CD4-positive, alpha-beta T cell treated with Interleukin-2 at 100 ng/mL for 4 hours (primary cell): ENCODE results near the gene NLRP2B.
"Not testable (repeated sequence)": the region's sequence is repeated elsewhere in the genome, so short reads cannot be mapped to it uniquely, and the experiment has no call there.

Experiments
- DNase-seq: peaks from one replicate; pipeline ENCODE4 v3.0.0-alpha.2; 2020; ENCODE audit warnings: low spot score

The NLRP2B gene

GRCh38 chrX:57680160-57680559, at the start of gene NLRP2B:
Gene NLRP2B, minus strand, starts transcription at chrX:57680260.
- DNase-seq, result no peak

- DNase-seq, result not testable (repeated sequence)
Observed at GRCh38 chrX:57725995-57726394, 45.9 kb upstream of the NLRP2B start.

GRCh38 chrX:57681341-57681740, 1.3 kb upstream of the NLRP2B start:
- DNase-seq, result no peak

- no peak for DNase-seq
Observed at GRCh38 chrX:57678686-57679428, 1.2 kb downstream of the NLRP2B start.

GRCh38 chrX:57677132-57677858, 2.8 kb downstream of the NLRP2B start:
- no peak for DNase-seq

GRCh38 chrX:57675320-57675719, 4.7 kb downstream of the NLRP2B start:
- DNase-seq, result no peak

GRCh38 chrX:57674861-57675260, 5.2 kb downstream of the NLRP2B start:
- no peak for DNase-seq

GRCh38 chrX:57669961-57670360, 10.1 kb downstream of the NLRP2B start:
- no peak for DNase-seq

GRCh38 chrX:57667010-57667409, 13.1 kb downstream of the NLRP2B start:
- DNase-seq, result no peak

GRCh38 chrX:57655065-57655464, 25.0 kb downstream of the NLRP2B start:
- DNase-seq, result no peak

GRCh38 chrX:57652705-57653104, 27.4 kb downstream of the NLRP2B start:
- DNase-seq, result no peak

- DNase-seq, result no peak
Observed at GRCh38 chrX:57651169-57651919, 28.7 kb downstream of the NLRP2B start.

GRCh38 chrX:57647020-57647419, 33.0 kb downstream of the NLRP2B start:
- no peak for DNase-seq

GRCh38 chrX:57643698-57644097, 36.4 kb downstream of the NLRP2B start:
- DNase-seq, result no peak

GRCh38 chrX:57641338-57641737, 38.7 kb downstream of the NLRP2B start:
- no peak for DNase-seq

GRCh38 chrX:57640674-57641016, 39.4 kb downstream of the NLRP2B start:
- no peak for DNase-seq

- not testable (repeated sequence) for DNase-seq
Observed at GRCh38 chrX:57629438-57629837, 50.6 kb downstream of the NLRP2B start.
